Astrocyte of the spinal cord (primary cell): Measurements from ENCODE around the gene YPEL4.

ENCODE experiments used
- DNase-seq: peaks from one replicate; pipeline ENCODE4 v3.0.0; 2011; ENCODE audit warnings: low read depth, low spot score
- H3K4me3 ChIP-seq: 2 replicates; pipeline ENCODE4 v1.5.1; 2011; ENCODE audit warnings: low read depth, mild to moderate bottlenecking, low read length, moderate library complexity
- in situ Hi-C: cut with HindIII; loops from 2 replicates; pipeline ENCODE4 v1.10.0; 2017; ENCODE audit warnings: low sequenced_read_pairs
- TF ChIP-seq, protein P1 (sequence below): IDR thresholded peaks from 2 replicates; pipeline ENCODE4 v1.5.1; 2012; ENCODE audit warnings: low read depth, mild to moderate bottlenecking, low read length, inconsistent platforms

The YPEL4 gene

DNA sequence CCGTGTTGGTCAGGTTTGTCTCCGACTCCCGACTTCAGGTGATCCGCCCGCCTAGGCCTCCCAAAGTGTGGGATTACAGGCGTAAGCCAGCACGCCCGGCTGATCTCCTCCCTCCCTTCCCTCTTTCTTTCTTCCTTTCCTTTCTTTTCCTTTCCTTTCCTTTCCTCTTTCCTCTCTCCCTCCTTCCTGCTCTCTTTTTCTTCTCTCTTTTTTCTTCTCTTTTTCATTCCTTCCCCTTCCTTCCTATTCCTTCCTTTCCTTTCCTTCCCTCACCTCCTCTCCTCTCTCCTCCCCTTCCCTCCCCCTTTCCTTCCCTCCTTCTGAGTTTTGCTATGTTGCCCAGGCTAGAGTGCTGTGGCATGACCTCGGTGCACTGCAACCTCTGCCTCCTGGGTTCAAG is 14.3 kb upstream of the YPEL4 start:
- no peak for DNase-seq
- TF ChIP-seq, protein P1, sequence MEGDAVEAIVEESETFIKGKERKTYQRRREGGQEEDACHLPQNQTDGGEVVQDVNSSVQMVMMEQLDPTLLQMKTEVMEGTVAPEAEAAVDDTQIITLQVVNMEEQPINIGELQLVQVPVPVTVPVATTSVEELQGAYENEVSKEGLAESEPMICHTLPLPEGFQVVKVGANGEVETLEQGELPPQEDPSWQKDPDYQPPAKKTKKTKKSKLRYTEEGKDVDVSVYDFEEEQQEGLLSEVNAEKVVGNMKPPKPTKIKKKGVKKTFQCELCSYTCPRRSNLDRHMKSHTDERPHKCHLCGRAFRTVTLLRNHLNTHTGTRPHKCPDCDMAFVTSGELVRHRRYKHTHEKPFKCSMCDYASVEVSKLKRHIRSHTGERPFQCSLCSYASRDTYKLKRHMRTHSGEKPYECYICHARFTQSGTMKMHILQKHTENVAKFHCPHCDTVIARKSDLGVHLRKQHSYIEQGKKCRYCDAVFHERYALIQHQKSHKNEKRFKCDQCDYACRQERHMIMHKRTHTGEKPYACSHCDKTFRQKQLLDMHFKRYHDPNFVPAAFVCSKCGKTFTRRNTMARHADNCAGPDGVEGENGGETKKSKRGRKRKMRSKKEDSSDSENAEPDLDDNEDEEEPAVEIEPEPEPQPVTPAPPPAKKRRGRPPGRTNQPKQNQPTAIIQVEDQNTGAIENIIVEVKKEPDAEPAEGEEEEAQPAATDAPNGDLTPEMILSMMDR, result no peak
- in situ Hi-C loops, result no loop called here
- H3K4me3 ChIP-seq, result no peak overlapping the region

DNA sequence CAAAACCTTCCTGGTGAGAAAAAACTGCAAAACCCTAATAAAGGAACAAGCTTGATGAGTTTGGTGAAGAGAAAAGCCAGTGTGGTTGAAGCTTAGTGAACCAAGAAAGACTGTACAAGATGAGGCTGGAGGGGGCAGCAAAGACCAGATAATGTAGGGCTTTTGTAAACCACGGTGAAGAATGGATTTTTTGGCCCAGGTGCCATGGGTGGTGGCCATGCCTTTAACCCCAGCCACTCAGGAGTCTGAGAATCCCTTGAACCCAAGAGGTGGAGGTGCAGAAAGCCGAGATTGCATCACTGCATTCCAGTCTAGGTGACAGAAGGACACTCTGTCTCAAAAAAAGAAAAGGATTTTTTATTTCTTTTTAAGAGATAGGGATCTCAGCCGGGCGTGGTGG is 13.2 kb upstream of the YPEL4 start:
- no peak overlapping the region for H3K4me3 ChIP-seq
- DNase-seq, result no peak
- TF ChIP-seq, protein P1, result no peak
- in situ Hi-C loops, result no loop called here

DNA sequence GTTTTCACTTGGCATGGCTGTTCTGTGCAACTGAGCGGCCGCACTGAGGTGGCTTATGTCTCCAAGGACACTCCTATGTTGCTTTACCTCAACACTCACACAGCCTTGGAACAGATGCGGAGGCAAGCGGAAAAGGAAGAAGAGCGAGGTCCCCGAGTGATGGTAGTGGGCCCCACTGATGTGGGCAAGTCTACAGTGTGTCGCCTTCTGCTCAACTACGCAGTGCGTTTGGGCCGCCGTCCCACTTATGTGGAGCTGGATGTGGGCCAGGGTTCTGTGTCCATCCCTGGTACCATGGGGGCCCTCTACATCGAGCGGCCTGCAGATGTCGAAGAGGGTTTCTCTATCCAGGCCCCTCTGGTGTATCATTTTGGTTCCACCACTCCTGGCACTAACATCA is 10.0 kb upstream of the YPEL4 start:
- TF ChIP-seq, protein P1, result no peak
- no peak for DNase-seq
- in situ Hi-C loops, result no loop called here
- H3K4me3 ChIP-seq, result no peak overlapping the region

DNA sequence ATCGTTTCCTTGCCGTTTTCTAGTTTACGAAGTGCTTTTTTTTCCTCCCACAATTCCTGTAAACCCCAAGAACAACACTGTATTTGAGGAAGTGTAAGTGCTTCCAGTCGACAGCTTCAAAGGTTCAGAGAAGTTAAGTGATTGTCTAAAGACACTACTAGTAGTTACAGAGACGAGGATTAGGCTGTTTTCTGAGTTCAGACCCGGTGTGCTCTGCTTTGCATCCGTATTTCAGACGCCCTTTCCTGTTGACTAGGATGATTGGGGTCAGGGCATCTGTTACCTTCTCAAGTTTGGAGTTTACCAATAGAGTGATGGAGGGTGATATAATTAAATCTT is 8.3 kb upstream of the YPEL4 start:
- TF ChIP-seq, protein P1, result no peak
- in situ Hi-C loops, result no loop called here
- no peak for DNase-seq
- H3K4me3 ChIP-seq, result peak overlapping the region; percentile 75

DNA sequence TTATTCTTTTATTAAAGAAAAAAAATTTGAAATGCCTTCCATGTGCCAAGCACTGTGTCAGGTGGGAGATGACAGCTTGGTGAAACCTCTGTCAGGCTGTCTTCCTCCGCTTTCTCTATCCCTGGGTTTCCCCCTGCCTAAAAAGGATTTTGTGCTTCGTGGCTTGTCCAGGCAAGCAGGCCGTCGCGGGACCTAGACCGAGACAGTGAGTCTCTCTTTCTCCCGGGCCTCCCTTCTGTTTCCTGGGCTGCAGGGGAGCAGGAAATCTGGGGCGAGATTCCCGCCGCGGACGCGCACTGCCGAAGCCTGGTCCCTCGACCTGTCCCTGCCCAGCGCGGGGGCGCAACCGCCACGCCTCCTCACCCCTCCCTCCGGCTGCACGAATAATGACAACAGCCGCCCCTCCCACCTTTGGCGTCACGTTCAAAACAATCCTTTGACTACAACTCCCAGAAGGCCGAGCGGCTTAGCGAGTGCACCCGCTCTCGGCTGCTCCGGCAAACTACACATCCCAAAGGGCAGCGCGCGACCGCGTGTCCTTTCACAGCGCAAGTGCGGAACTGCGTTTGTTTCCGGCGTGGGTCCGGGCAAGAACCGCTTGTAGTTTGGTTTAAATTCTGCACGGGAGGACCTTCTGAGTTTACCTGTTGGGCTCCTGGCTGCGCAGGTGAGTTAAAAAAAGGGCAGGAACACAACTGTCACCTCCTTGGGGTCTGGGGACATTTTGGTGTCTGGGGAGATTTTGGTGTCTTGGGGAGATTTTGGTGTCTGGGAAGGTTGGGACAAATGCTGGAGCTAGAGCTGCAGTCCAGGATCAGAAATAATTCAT is 7.7 kb upstream of the YPEL4 start, which contains the start of gene CLP1:
Gene CLP1, plus strand, starts transcription at position 569 of the 829 bp plus-strand sequence. CDS start 1,715 bp downstream, outside the sequence.
- H3K4me3 ChIP-seq, result peak within 1 kb of the TSS; percentile 75
- TF ChIP-seq, protein P1, result no peak
- peak; percentile 99 for DNase-seq
- in situ Hi-C loops, result no loop called here

DNA sequence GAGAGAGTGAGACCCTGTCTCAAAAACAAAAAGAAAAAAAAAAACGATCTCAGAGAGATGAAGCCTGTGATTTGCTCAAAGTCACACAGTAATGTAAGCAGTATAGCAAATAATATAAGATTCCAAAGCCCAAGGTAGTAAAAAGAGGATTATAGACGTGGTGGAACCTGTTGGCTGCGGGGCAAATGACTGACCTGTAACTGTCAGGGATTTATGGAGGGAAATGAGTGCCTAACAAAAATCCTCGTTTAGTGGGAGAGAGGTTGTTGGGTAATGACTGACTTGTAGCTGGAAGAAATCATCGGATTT is 7.1 kb upstream of the YPEL4 start:
- H3K4me3 ChIP-seq, result peak overlapping the region; percentile 75
- in situ Hi-C loops, result no loop called here

More for the DNA sequence above, 7.1 kb upstream of the YPEL4 start:
- no peak for DNase-seq
- TF ChIP-seq, protein P1, result no peak
